K562 (cell line): Measurements from ENCODE around the gene PPOX. TPM values are rescaled to one million over a fixed set of nuclear protein-coding genes. Genes with fewer than 3 reads are reported as not detected.
A peak's percentile ranks its signal among the peaks of the same experiment; 100 is the strongest.

ENCODE experiments used
- BRF1 ChIP-seq: IDR thresholded peaks from 3 replicates; pipeline ENCODE4 v1.6.1; 2011; ENCODE audit warnings: borderline replicate concordance, mild to moderate bottlenecking; ENCODE audit not compliant: insufficient read length; ENCODE audit errors: extremely low read depth
- CBFA2T2 ChIP-seq: fragments of 450-650 bp; conservative IDR thresholded peaks from 2 replicates; pipeline ENCODE4 v1.6.1; 2017; ENCODE audit warnings: mild to moderate bottlenecking
- FOXA1 ChIP-seq: fragments of 450-650 bp; IDR thresholded peaks from 2 replicates; pipeline ENCODE4 v1.6.1; 2016; ENCODE audit warnings: mild to moderate bottlenecking, borderline replicate concordance
- IFI16 ChIP-seq: fragments of 250-450 bp; sonication (Bioruptor Pico); IDR thresholded peaks from 2 replicates; pipeline ENCODE4 v2.1.2; 2022; ENCODE audit warnings: mild to moderate bottlenecking, inconsistent platforms
- NFXL1 ChIP-seq: fragments of 450-650 bp; formaldehyde crosslinking; IDR thresholded peaks from 2 replicates; pipeline ENCODE4 v1.4.0; 2021; ENCODE audit warnings: mild to moderate bottlenecking
- NR2F6 ChIP-seq: fragments of 450-650 bp; formaldehyde crosslinking; IDR thresholded peaks from 2 replicates; pipeline ENCODE4 v1.4.0; 2020; ENCODE audit warnings: mild to moderate bottlenecking
- POLR3G ChIP-seq: IDR thresholded peaks from 2 replicates; pipeline ENCODE4 v1.6.1; 2011; ENCODE audit not compliant: insufficient read length, insufficient replicate concordance; ENCODE audit errors: extremely low read depth
- PTRF ChIP-seq: fragments of 450-650 bp; IDR thresholded peaks from 2 replicates; pipeline ENCODE4 v1.6.1; 2016; ENCODE audit warnings: mild to moderate bottlenecking, missing genetic modification characterization, missing compliant biosample characterization
- RBFOX2 ChIP-seq: fragments of 200-400 bp; formaldehyde crosslinking; IDR thresholded peaks from 2 replicates; pipeline ENCODE4 v1.6.1; 2017; ENCODE audit warnings: low read depth, mild to moderate bottlenecking, low read length, moderate library complexity
- RBM15 ChIP-seq: fragments of 200-400 bp; formaldehyde crosslinking; IDR thresholded peaks from 2 replicates; pipeline ENCODE4 v1.6.1; 2018; ENCODE audit warnings: mild to moderate bottlenecking, low read length, moderate library complexity; ENCODE audit not compliant: insufficient read depth
- REST ChIP-seq, 2 experiments: fragments of 450-650 bp; formaldehyde crosslinking in 1 of 2; IDR thresholded peaks; 2 replicates each; pipeline versions ENCODE4 v1.4.0 to v1.6.1; 2014 to 2020; ENCODE audit warnings: mild to moderate bottlenecking in 2 of 2, borderline replicate concordance in 1 of 2, low read depth in 1 of 2
- RFX1 ChIP-seq: fragments of 450-650 bp; IDR thresholded peaks from 2 replicates; pipeline ENCODE4 v1.6.1; 2016; ENCODE audit warnings: mild to moderate bottlenecking, moderate library complexity
- RFX7 ChIP-seq: fragments of 250-450 bp; sonication (Bioruptor Pico); IDR thresholded peaks from 2 replicates; pipeline ENCODE4 v1.5.1; 2021; ENCODE audit warnings: mild to moderate bottlenecking
- STAT5B ChIP-seq: fragments of 250-450 bp; sonication (Bioruptor Pico); IDR thresholded peaks from 2 replicates; pipeline ENCODE4 v1.8.0; 2021; ENCODE audit warnings: mild to moderate bottlenecking, inconsistent platforms
- ZNF133 ChIP-seq: fragments of 250-450 bp; sonication (Bioruptor Pico); IDR thresholded peaks from 2 replicates; pipeline ENCODE4 v1.4.0; 2020; ENCODE audit warnings: mild to moderate bottlenecking
- ZZZ3 ChIP-seq: fragments of 450-650 bp; IDR thresholded peaks from 2 replicates; pipeline ENCODE4 v1.6.1; 2016; ENCODE audit warnings: antibody characterized with exemption, mild to moderate bottlenecking, moderate library complexity
- polyA plus RNA-seq, 8 experiments: library from polyadenylated mRNA; depleted of rRNA in 4 of 8; stranded (reverse) in 5 of 8; unstranded in 3 of 8; fragments of >200 nt; fragmentation: Nextera tagmentation in 2 of 8; fragmentation: Illumina TruSeq in 1 of 8; extraction: Ambion mirVana in 2 of 8; extraction: Trizol in 1 of 8; gene quantifications; 2 replicates each; pipeline versions ENCODE4 v1.2.1 to v1.2.3, GENCODE V29; 2011 to 2014; ENCODE audit warnings: inconsistent platforms in 1 of 8, missing spikeins in 1 of 8
- total RNA-seq, 7 experiments: library from RNA; depleted of rRNA in 6 of 7; stranded (reverse); fragments of >200 nt in 6 of 7; fragmentation: Illumina TruSeq in 2 of 7; extraction: Trizol in 2 of 7; gene quantifications; 2 replicates each; pipeline versions ENCODE4 v1.2.1 to v1.2.3, GENCODE V29; 2011 to 2021; ENCODE audit warnings: low replicate concordance in 1 of 7

PPOX gene
- total and polyA plus RNA-seq, 9 of the 15 experiments (the other 6 are each of a cell fraction or from before 2014, with no cell fraction given), result 17.0 to 57.1 (median 38.9) TPM

- TF ChIP-seq REST (IDR thresholded peaks at IDR 0.05; ENCODE audit: borderline replicate concordance), result peak; percentile 53; the same call in 1 of the 2 replicates
- TF ChIP-seq REST (CRISPR knock-in tag; IDR thresholded peaks at IDR 0.05; ENCODE audit: low read depth), result no peak
- TF ChIP-seq RBM15, result no peak
- TF ChIP-seq CBFA2T2, result no peak
- TF ChIP-seq ZNF133 (CRISPR knock-in tag), result no peak
- no peak for TF ChIP-seq PTRF (tag)
- TF ChIP-seq FOXA1, result no peak
- TF ChIP-seq BRF1, result no peak
- no peak for TF ChIP-seq NFXL1 (CRISPR knock-in tag)
- no peak for TF ChIP-seq IFI16 (CRISPR knock-in tag)
- no peak for TF ChIP-seq RFX7 (CRISPR knock-in tag)
- no peak for TF ChIP-seq STAT5B (CRISPR knock-in tag)
- no peak for TF ChIP-seq RFX1
- no peak for TF ChIP-seq NR2F6 (CRISPR knock-in tag)
- no peak for TF ChIP-seq POLR3G
- peak; percentile 94 for TF ChIP-seq RBFOX2
- no peak for TF ChIP-seq ZZZ3
Observed at GRCh38 chr1:161132410-161133219, 33.6 kb upstream of the PPOX start, which contains the start of gene DEDD (continued).
